HG03432 (cell line): ENCODE results near the gene ITGB2.

Experiments used
- ATAC-seq: cut with Tn5 transposase; IDR thresholded peaks from one replicate; pipeline ENCODE4 v1.9.1; 2021; ENCODE audit warnings: mild to moderate bottlenecking, moderate library complexity; ENCODE audit not compliant: unreplicated experiment

Gene ITGB2

DNA sequence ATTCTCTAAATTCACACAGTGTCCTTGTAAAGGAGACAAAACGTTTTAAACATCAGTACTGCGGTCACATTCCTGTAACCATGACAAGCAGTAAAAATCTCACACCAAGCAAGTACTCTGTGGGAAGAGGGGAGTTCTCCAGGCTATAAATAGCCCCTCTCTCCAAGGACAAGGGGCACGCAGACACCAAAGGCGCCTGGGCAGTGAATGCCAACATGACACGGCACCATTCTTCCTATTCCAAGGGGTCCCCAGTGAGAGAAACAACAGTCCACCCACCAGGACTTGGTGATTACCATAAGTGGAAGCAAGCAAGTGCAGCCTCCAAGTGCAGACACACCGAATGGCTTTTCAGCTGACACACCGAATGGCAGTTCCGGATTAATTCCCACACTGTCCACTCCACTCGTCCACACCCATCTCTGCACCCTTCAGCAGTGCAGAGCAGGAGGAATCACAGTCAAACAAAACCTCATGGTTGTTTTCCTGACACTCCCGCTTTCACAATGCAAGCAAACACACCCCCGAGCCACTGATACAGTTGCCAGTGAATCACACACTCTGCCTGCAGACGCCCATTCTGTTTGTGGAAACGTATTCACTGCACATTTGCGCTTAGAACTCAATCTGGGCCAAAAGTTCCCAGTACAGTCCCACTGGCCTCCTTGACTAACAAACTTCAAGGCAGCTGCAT is 49.0 kb downstream of the ITGB2 start:
- ATAC-seq, result no peak

DNA sequence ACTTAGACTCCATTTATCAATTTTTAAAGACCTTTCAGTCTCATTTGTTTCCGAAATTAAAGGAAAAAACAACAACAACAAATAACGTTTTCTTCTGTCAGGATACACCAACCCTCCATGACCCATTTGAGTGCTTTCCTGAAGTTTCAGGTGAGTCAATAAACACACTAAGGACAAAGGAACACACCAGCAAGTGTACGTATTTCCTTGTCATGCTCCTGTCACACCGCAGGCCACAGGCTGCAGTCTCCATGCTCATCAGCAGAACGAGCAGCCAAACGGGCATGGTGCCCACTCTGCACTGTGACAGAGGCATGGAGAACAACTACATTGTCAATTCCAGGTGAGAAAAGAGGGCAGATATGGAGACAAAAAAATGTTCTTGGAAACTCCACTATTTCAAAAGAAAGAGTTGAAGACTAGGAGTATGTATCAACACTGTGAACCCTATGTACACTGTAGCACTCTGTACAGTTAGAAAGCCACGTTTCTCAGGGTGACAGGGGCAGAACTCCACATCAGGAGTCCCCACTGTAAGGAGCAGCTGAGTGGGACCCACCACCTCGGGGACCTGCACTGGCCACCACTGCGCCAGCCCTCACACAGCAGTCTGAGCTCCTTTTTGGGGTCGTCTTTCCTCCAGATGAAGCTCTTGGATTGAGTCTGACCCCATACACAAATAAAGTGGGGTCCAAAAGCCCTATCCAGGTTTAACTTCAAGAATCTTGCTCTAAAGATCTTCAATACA is 49.8 kb downstream of the ITGB2 start:
- ATAC-seq, result no peak

DNA sequence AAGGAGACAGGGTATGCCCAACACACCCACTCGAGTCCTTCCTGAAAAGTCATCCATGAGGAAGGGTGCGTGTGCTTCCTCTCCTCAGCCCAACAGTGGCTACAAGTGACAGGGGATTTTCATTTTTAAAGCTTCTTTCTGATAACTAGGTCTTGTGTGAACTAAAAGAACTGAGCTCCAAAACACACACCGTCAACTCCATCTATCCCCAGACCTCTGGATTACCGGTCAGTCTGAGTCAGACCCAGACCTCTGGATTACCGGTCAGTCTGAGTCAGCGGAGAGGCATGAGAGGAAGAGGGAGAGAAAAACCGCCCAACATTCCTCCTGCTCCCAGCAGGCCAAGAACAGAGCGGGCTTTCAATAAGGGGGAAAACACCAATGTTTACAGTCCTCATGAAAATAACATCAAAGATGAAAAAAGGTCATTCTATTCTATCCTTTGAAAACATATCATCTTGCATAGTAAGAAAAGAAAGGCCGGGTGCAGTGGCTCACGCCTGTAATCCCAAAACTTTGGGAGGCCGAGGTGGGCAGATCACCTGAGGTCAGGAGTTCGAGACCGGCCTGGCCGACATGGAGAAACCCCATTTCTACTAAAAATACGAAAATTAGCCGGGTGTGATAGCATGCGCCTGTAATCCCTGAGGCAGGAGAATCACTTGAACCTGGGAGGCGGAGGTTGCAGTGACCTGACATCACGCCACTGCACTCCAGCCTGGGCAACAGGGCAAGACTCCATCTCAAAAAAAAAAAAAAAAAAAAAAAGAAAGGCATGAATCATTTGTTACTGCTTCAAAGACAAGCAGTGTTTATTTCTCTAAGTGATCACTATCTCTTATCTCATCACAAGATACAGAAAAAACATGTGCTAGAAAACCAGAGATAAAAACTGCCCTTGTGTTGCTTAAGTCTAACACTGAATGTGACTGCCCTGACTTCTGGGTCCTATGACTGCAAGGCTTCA is 50.6 kb downstream of the ITGB2 start:
- ATAC-seq, result no peak

DNA sequence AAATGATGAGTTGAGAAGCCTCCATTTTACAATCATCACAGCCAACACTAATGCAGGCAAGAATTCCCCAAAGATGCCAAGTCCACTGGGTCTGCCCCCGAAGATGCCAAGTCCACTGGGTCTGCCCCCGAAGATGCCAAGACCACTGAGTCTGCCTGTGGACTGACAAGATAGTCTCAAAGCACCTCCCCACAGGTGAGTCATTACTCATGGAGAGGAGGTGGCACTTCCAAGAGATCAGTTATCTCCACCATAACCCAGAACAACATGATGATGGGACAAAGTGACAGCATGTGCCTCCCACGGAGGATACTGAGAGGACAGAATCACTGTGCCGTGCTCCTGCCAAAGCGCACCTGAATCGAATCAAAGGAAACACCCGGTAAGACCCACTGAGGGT is 52.0 kb downstream of the ITGB2 start:
- ATAC-seq, result no peak

DNA sequence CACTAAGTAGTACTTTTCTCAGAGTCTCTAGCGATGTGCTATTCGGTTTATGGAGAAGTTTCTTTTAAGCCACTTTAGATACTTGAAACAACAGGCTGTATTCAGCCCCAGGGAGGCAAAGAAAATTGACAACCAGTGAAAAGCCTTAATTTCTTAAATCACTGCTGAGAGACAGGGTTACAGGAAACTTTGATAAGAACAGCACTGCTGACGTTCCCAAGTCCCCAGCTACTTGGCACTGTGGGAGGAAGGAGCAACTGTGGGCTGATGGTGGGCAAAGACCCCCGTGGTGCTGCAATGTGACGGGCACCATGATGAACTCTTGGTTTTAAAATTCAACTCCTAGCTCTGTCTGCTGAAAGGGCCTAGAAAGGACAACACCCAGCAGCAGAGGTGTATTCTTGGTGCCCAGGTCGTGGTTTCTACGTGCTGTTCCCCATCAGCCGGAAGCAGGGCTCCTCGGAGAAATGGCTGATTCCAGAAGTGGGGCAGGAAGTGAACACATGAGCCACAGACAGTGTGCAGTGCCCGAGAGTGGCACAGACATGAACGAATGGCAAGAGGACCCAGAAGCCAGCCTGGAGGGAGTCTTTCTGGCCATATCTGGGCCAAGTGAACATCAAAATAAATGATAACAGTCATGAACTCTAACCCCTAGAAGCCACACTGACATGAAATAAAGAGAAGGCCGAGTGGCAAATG is 52.5 kb downstream of the ITGB2 start:
- ATAC-seq, result no peak

DNA sequence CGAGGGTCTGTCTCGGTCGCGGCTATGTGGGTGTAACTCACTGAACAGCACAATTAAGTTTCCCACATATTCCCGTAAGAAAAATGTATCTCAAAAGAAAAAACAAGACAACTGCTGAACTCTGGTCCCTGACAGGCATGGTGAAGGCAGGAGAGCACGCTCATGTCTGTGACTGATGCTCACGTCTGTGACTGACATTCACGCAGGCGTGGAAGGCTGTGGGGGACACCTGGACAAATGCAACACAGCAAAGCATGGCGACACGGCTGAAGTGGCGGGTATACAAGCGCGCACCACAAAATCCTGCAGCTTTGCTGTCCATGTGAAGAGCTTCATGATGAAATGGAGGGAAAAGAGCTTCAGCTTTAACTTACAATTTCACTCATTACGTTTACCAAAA is 53.2 kb downstream of the ITGB2 start:
- no peak for ATAC-seq

DNA sequence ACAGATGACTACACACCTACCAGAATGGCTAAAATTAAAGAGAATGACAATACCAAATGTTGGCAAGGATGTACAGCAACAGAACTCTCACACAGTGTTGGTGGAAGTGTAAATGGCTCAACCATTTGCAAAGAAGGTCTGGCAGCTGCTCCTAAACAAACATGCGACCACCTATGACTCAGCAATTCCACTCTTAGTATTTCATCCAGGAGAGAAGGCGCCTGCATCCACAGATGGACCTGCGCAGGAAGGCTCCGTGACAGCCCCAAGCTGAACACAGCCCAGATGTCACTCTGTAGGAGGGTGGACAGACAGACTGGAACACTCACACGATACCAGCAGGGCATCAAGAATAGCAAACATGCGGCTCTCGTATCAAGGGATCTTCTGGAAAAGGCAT is 53.9 kb downstream of the ITGB2 start:
- ATAC-seq, result no peak

DNA sequence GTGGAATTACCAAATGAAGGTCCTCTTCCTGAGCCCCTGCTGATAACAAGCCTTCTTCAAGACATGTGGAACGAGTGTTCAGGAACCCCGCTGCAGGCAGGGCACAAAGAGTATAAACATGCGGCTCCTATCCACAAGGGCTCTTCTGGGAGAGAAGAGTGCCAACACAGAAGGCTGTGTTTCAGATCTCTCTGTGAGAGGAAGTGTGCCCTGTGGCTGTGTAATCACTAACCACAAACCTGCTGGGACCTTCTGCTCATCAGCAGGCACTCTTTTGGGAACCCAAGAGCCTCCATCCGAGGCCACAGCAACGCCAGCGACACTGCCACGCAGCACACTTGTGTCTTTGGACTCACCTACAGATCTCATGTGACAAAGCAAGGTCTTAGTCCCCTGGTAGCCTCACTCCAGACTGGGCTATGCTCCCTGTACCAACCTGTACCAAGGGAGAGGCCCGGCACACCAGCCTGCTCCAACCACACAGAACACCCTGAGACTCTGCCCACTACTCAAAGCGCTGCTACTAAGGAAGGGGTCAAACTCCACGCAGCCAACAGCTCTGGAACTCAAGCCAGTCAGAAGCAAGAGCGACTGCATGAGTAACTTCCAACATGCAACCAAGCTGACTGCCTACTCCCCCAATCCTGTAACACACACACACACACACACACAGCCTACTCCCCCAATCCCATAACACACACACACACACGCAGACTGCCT is 55.0 kb downstream of the ITGB2 start:
- ATAC-seq, result no peak

DNA sequence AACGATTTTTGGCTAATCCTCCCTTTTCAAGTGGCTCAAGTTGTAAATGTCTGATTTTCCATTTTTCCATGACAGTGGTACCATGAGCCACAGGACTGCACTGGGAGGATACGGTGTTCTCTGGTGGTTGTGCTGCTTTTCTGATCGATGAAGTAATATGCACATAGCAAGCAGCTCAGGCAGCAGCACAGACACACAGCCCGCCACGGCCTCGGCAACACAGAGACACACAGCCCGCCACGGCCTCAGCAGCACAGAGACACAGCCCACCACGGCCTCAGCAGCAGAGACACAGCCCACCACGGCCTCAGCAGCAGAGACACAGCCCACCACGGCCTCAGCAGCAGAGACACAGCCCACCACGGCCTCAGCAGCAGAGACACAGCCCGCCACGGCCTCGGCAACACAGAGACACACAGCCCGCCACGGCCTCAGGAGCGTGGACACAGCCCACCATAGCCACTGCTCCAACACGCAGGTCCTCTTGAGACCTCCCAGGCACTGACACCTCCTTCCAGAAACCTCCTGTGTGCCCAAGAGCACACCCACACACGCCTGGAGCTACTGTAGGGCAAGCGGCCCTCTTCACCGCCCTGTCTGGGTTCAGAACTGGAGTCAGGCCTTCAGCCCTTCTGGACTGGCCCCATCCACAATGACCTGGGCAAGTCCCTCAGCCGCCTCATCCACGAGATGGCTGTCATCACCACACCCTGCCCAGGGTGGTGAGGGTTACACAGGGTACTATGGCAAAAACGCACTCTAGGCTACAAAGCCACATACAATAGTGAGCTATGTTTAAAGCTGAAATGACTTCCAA is 57.6 kb downstream of the ITGB2 start:
- no peak for ATAC-seq

DNA sequence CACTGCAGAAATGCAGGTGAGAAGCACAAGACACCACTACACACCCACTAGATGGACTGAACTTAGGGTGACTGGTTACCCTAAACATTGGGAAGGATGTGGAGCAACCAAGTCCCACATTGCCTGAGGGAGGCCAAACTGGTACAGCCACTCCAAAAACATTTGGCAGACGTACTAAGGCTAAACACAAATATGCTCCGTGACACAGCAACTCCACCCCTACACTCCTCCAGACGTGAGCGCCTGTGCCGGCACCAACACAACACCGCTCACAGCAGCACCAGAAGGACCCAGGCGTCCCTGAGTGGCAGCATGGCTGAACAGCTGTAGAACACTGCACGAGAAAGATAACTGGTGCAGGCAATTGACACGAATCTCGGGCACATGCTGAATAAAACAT is 61.9 kb downstream of the ITGB2 start:
- no peak for ATAC-seq

DNA sequence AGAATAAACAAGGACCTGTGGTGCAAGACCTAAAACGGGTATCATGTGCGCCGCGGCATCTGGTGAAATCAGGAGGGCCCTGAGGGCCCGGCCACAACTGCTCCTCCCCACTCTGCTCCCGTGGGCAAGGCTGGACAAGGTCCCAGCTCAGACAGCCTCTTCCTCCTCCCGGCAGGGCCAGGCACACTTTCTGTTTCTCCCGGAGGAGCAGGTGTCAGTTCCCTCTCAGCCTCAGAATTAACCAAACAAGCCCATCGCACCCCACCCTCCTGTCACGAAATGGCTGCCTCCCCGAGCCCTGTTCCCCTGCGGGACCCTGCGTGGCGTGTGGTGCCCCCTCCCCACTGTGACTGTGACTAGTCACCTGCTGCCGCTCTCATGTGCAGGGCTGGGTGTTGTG is 62.4 kb downstream of the ITGB2 start:
- no peak for ATAC-seq

DNA sequence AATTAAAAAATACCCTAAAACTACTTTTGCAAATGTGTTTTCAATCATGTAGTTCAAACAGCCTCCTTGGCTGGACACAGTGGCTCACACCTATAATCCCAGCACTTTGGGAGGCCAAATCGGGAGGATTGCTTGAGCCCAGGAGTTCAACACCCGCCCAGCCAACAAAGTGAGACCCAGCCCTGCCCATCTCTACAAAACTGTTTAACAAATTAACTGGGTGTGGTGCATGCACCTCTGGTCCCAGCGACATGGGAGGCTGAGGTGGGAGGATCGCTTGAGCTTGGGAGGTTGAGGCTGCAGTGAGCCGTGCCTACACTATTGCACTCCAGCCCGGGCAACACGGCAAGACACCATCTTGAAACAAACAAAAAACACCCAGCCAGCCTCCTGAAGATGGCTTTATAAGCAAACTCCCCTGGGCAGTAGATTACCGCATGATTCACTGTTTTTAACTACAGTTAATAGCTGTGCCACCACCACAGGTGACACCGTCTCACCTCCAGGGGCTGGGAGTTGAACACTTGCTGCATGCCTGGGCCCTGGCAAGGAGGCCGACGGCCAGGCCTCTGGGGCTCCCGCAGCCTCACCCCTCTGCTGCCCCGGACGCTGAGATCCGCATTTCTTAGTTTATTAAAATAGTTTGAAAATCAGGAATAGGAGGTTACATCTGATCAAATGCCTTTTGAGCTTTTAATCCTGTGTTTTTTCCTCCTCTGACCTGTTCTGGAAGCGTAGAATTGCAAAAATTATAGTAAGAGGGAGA is 63.4 kb downstream of the ITGB2 start:
- no peak for ATAC-seq

DNA sequence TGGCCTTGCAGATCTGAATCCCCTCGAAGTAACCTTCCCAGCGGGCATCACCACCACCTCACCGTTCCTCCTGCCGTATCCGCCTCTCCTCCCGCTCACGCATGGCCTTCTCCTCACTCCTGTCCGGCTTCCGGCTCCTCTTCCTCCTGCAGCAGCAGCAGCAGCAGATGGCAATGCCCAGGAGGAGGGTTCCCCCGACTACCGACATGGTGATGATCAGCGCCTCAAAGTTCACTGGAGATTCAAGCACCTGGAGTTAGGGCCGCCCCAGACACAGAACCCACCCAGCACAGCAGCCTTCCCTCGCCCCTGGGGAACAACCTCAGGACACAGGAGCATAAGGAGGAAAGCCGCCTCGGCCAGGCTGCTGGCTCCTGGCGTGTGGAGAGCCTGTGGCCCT is 64.6 kb downstream of the ITGB2 start:
- ATAC-seq, result no peak

DNA sequence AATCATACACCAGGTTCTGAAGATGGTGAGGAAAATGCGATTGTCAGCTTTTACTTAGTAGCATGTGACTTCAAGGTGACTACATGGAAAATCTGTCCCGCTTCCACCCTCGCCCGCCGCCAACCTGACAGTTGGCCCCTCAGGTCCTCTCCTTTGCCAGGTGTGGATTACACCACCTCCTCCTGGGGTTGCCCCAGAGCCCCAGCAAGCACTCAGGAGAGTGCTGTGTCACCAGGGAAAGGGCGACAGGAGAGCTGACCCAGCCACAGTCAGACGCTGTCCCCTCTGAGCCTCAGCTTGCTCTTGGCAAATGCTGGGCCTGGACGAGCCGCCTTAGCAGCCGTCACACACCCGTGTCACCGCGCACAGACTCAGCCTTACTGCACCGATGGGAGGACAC is 65.1 kb downstream of the ITGB2 start:
- no peak for ATAC-seq

DNA sequence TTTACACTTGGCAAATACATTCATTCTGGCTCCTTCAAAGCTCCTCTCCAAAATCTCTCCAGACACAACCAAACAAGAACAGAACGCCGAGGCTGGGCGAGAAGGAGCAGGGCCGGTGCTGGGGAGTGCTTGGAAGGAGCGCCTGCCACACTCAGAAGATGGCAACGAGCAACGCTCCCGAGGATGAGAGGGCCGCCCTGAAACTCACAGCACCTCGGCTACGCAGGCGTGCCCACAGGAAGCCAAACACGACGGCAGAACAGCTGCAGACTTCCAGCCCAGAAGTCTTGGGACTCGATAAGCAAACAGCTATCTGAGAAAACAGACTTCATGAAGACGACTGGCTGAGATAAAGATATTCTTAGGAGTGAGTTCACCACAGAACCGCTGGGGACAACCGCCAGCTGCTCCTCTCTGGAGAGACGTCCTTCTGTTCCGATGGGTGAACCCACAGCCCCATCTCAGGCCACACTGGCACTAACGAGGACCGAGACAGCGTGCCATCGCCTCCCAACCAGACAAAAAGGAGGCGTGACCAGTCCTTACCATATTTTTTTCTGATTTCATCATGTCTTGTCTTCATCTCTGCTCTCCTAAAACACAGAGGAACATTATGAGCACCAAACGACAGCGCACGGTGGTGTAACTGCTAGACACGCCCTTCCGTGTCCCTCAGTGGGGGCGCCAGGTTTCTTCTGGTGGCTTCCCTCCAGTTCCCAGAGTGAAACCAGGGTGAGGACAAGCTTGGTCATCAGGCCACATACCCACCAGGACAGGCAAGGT is 65.8 kb downstream of the ITGB2 start:
- ATAC-seq, result no peak

DNA sequence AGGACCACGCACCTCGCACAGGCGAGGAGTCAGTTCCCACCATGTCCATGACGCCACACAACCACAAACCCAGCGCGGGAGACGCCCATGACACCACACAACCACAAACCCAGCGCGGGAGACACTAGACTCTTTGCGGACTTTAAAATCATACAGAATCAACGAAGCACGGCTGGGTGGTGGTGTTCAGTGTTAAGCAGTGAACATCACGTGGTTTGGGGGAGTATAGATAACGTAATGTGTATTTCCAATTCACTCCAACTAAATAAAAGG is 66.4 kb downstream of the ITGB2 start:
- ATAC-seq, result no peak

DNA sequence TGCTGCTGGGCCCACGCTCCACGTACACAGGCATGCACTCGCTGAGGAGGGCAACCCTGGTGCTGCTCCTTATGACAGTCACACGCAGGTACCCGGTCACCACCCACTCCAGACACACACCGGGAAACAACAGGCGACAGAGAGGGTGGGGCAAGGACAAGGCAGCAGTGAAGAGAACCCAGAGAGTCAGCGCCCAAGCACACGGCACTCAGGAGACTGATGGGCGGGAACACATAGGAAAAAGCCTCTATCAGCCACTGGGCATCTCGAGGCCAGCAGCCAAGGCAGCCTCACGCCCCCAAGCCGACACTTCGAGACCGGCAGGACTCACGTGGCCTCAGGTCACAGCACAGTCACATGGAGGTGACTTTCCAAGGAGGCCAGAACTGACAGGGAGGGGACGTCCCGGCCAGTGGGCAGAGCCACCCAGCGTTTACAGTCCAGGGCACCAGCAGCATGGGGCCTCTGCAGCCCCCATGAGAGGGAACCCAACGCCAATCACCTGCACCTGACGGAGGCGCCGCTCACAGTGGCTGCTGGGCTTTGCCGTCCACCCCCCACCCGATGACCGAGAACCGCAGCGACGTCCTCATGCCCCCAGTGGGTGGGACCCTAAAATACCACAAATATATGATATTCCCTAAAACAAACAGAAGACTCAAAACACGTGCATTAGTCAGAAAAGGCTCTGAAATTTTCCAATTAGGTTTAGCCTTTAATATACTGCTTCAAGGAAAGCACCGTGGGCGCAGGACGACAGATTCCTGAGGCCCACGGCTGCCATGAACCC is 66.9 kb downstream of the ITGB2 start:
- ATAC-seq, result no peak
